Activated CD8-positive, alpha-beta T cell treated with anti-CD3 and anti-CD28 coated beads, Interleukin-2, amount 10 ng/mL, durations not matched to agents 7 days and 5 days (primary cell): Measurements from ENCODE around the gene SCAPER. TPM values are rescaled to one million over a fixed set of nuclear protein-coding genes. Genes with fewer than 3 reads are reported as not detected.

Experiments used
- ATAC-seq: fragments of 150-1000 bp; cut with Tn5 transposase; one replicate; pipeline ENCODE4 v1.10.0; 2021; ENCODE audit warnings: moderate library complexity
- CTCF ChIA-PET: fragments of 350-600 bp; sonication (Branson Sonifier 250); formaldehyde crosslinking; loops from one replicate; lab custom pipeline; 2021; ENCODE audit warnings: antibody characterized with exemption; lab: Charles Lee
- POLR2A ChIA-PET: fragments of 350-600 bp; sonication (Branson Sonifier 250); formaldehyde crosslinking; loops from one replicate; lab custom pipeline; 2021; ENCODE audit warnings: antibody characterized with exemption; lab: Charles Lee
- DNase-seq: peaks from one replicate; pipeline ENCODE4 v3.0.0-alpha.2; 2020
- H3K27ac Mint-ChIP-seq: one replicate; pipeline ENCODE4 v1.8.0; 2021; ENCODE audit warnings: mild to moderate bottlenecking, mixed read lengths
- H3K27me3 Mint-ChIP-seq: one replicate; pipeline ENCODE4 v1.8.0; 2021; ENCODE audit warnings: low read depth, mixed read lengths
- H3K36me3 Mint-ChIP-seq: one replicate; pipeline ENCODE4 v1.8.0; 2021; ENCODE audit warnings: low read depth, mixed read lengths
- H3K4me1 Mint-ChIP-seq: one replicate; pipeline ENCODE4 v1.8.0; 2021; ENCODE audit warnings: low read depth, mixed read lengths
- H3K4me3 Mint-ChIP-seq: one replicate; pipeline ENCODE4 v1.8.0; 2021; ENCODE audit warnings: mild to moderate bottlenecking, mixed read lengths
- H3K9me3 Mint-ChIP-seq: one replicate; pipeline ENCODE4 v1.8.0; 2022; ENCODE audit warnings: mixed read lengths; ENCODE audit not compliant: insufficient read depth
- total RNA-seq, 2 experiments: library from RNA; stranded (reverse); gene quantifications; one replicate each; pipeline ENCODE4 v1.2.3, GENCODE V29; 2021

The SCAPER gene, protein sequence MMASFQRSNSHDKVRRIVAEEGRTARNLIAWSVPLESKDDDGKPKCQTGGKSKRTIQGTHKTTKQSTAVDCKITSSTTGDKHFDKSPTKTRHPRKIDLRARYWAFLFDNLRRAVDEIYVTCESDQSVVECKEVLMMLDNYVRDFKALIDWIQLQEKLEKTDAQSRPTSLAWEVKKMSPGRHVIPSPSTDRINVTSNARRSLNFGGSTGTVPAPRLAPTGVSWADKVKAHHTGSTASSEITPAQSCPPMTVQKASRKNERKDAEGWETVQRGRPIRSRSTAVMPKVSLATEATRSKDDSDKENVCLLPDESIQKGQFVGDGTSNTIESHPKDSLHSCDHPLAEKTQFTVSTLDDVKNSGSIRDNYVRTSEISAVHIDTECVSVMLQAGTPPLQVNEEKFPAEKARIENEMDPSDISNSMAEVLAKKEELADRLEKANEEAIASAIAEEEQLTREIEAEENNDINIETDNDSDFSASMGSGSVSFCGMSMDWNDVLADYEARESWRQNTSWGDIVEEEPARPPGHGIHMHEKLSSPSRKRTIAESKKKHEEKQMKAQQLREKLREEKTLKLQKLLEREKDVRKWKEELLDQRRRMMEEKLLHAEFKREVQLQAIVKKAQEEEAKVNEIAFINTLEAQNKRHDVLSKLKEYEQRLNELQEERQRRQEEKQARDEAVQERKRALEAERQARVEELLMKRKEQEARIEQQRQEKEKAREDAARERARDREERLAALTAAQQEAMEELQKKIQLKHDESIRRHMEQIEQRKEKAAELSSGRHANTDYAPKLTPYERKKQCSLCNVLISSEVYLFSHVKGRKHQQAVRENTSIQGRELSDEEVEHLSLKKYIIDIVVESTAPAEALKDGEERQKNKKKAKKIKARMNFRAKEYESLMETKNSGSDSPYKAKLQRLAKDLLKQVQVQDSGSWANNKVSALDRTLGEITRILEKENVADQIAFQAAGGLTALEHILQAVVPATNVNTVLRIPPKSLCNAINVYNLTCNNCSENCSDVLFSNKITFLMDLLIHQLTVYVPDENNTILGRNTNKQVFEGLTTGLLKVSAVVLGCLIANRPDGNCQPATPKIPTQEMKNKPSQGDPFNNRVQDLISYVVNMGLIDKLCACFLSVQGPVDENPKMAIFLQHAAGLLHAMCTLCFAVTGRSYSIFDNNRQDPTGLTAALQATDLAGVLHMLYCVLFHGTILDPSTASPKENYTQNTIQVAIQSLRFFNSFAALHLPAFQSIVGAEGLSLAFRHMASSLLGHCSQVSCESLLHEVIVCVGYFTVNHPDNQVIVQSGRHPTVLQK (N-terminal part only)
- 10 to 100 TPM; 29.0 to 32.2 TPM for total RNA-seq

GRCh38 chr15:76905013-76905839, at the start of gene SCAPER:
Gene SCAPER, minus strand, starts transcription at chr15:76905340. Its CDS starts 21,523 bp downstream, at chr15:76883817.
- Mint-ChIP-seq H3K27me3 (no peaks in the 10 kb centered on the region), H3K27ac (peak within 1 kb of the TSS; percentile 86), H3K36me3 (peaks cover 3% of the 10 kb centered on the region), H3K9me3 (no peaks in the 10 kb centered on the region), H3K4me1 (peaks cover 34% of the 10 kb centered on the region), H3K4me3 (peak within 1 kb of the TSS; percentile 90)
- ATAC-seq (peak; percentile 93), DNase-seq (peak; percentile 93)
- ChIA-PET POLR2A (interaction anchor here (0.6 to 0.8 kb wide), 2 partner anchors 26 to 186 kb away, joined by 3 read pairs; partner anchors contain the start of gene RCN2), CTCF (interaction anchor here (1.2 to 2.1 kb wide), 5 partner anchors 25 to 638 kb away, joined by 3 to 9 read pairs (median 4); no protein-coding TSS in a partner anchor)

DNA sequence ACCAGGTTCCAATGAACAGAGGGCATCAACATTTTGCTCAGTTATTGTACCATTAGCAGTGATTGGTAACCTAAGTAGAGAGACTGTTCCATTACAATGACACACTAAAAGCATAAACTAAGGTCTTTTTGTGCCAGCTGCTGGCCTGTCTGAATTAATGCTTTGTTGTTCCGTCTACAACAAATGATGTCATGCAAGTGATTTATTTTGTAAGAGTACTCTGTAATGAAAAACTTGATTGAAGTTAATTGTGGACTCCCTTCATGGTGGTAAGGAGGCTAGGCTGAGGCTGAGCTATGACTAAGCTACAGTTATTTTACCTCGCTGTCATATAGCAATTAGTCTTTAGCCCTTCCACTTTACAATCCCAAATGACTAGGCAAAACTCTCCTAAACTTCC, 49.6 kb upstream of the SCAPER start:
- no peak overlapping the region for H3K4me3 Mint-ChIP-seq
- POLR2A ChIA-PET, result interaction anchor here (0.6 to 1.1 kb wide), 2 partner anchors 11 to 66 kb away, joined by 5 read pairs; no protein-coding TSS in a partner anchor
- peaks cover 14% of the 10 kb centered on the region for H3K36me3 Mint-ChIP-seq
- no peaks in the 10 kb centered on the region for H3K27me3 Mint-ChIP-seq
- DNase-seq (no peak), ATAC-seq (no peak)
- peaks cover 15% of the 10 kb centered on the region for H3K4me1 Mint-ChIP-seq
- no peak overlapping the region for H3K27ac Mint-ChIP-seq
- CTCF ChIA-PET, result interaction anchor here (1.1 to 4.1 kb wide), 4 partner anchors 8 to 106 kb away, joined by 3 to 16 read pairs (median 3); no protein-coding TSS in a partner anchor
- H3K9me3 Mint-ChIP-seq, result no peaks in the 10 kb centered on the region

GRCh38 chr15:76953913-76954312, 48.8 kb upstream of the SCAPER start:
- H3K9me3 Mint-ChIP-seq, result no peaks in the 10 kb centered on the region
- ATAC-seq (no peak), DNase-seq (no peak)
- ChIA-PET POLR2A (no interaction called here), CTCF (interaction anchor here (1.1 to 4.1 kb wide), 2 partner anchors 20 to 106 kb away, joined by 3 to 16 read pairs; no protein-coding TSS in a partner anchor)
- peaks cover 18% of the 10 kb centered on the region for H3K36me3 Mint-ChIP-seq
- H3K27ac Mint-ChIP-seq, result no peak overlapping the region
- H3K4me1 Mint-ChIP-seq, result peaks cover 15% of the 10 kb centered on the region
- no peak overlapping the region for H3K4me3 Mint-ChIP-seq
- H3K27me3 Mint-ChIP-seq, result no peaks in the 10 kb centered on the region

DNA sequence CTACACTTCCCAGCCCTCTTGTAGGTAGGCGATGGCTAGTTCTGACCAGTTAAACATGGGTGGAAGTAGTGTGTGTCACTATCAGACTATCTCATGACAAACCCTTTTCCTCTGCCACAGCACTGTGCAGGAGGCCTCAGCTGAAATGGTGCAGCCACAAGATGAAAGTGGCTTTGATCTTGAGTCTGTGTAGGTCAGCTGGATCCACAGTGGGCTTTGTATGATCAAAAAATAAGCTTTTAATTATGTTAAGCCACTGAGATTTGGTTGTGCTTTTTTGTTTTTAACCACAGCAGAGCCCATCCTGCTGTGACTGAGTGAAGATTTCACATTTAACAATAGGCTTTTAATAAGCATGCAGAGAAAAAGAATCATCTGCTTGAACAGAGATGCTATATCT, 46.1 kb upstream of the SCAPER start:
- Mint-ChIP-seq H3K4me3 (no peak overlapping the region), H3K27ac (peak overlapping the region; percentile 58), H3K4me1 (peaks cover 15% of the 10 kb centered on the region), H3K36me3 (peaks cover 34% of the 10 kb centered on the region), H3K9me3 (no peaks in the 10 kb centered on the region), H3K27me3 (no peaks in the 10 kb centered on the region)
- ATAC-seq, result peak; percentile 79
- ChIA-PET CTCF (interaction anchor here (1.3 to 1.6 kb wide), 2 partner anchors 9 to 23 kb away, joined by 3 to 4 read pairs; no protein-coding TSS in a partner anchor), POLR2A (interaction anchor here (0.7 kb wide), 1 partner anchor 47 kb away, joined by 3 read pairs; no protein-coding TSS in a partner anchor)
- DNase-seq, result peak; percentile 34

DNA sequence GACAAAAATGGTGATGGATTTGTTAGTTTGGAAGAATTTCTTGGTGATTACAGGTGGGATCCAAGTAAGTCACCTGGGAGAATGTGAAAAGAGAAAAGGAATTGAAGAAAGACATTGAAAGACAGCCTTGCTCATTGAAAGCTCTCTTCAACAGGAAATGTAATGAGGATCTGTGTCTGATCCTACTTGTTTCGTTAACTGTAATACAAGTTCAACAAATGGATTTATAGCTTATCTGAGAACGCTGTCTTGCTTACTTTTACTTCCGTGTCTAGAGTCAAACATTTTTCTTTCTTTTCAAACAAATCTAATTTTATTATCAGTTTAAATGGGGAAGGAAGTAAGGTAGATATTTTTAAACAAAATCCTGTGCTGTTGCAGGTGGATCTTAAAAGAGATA, 42.3 kb upstream of the SCAPER start:
- ChIA-PET POLR2A (interaction anchor here (1.0 to 1.1 kb wide), 2 partner anchors 8 to 16 kb away, joined by 3 to 4 read pairs; partner anchors contain the start of gene RCN2), CTCF (interaction anchor here (1.0 to 5.1 kb wide), 5 partner anchors 14 to 76 kb away, joined by 3 to 21 read pairs (median 4); no protein-coding TSS in a partner anchor)
- peaks cover 15% of the 10 kb centered on the region for H3K4me1 Mint-ChIP-seq
- peaks cover 57% of the 10 kb centered on the region for H3K36me3 Mint-ChIP-seq
- ATAC-seq, result no peak
- H3K27ac Mint-ChIP-seq, result no peak overlapping the region
- H3K27me3 Mint-ChIP-seq, result no peaks in the 10 kb centered on the region
- no peak for DNase-seq
- H3K4me3 Mint-ChIP-seq, result no peak overlapping the region
- H3K9me3 Mint-ChIP-seq, result no peaks in the 10 kb centered on the region

- Mint-ChIP-seq H3K27ac (no peak overlapping the region), H3K4me1 (peaks cover 1% of the 10 kb centered on the region), H3K27me3 (no peaks in the 10 kb centered on the region), H3K36me3 (peaks cover 51% of the 10 kb centered on the region), H3K9me3 (no peaks in the 10 kb centered on the region), H3K4me3 (no peak overlapping the region)
- DNase-seq, result no peak
- CTCF ChIA-PET, result interaction anchor here (0.8 to 5.1 kb wide), 5 partner anchors 11 to 85 kb away, joined by 4 to 21 read pairs (median 6); no protein-coding TSS in a partner anchor
- POLR2A ChIA-PET, result no interaction called here
- ATAC-seq, result no peak
Measured at GRCh38 chr15:76945494-76946093, 40.5 kb upstream of the SCAPER start.

DNA sequence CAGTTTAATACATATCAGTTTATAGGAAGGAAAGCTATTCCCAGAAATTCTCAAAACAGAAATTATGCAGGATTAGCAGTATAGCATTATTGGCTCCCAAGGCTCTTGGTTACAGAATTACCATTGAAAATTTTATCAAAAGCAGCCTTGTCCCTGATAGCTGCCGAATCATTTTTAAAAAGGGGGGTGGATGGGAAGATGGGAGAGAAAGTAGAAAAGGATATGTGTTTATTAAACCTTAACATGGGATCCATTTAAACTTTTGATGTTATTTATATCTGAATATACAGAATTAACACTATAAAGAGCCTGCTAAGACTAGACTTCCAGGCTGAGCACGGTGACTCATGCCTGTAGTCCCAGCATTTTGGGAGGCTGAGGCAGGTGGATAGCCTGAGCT, 37.2 kb upstream of the SCAPER start:
- no peak overlapping the region for H3K27ac Mint-ChIP-seq
- no peaks in the 10 kb centered on the region for H3K9me3 Mint-ChIP-seq
- CTCF ChIA-PET, result interaction anchor here (0.8 to 2.6 kb wide), 8 partner anchors 9 to 758 kb away, joined by 3 to 21 read pairs (median 4); no protein-coding TSS in a partner anchor
- peaks cover 41% of the 10 kb centered on the region for H3K36me3 Mint-ChIP-seq
- POLR2A ChIA-PET, result interaction anchor here (1.2 kb wide), 1 partner anchor 479 kb away, joined by 4 read pairs; no protein-coding TSS in a partner anchor
- no peak overlapping the region for H3K4me3 Mint-ChIP-seq
- no peak for DNase-seq
- H3K4me1 Mint-ChIP-seq, result peaks cover 8% of the 10 kb centered on the region
- H3K27me3 Mint-ChIP-seq, result no peaks in the 10 kb centered on the region
- ATAC-seq, result no peak

- POLR2A ChIA-PET, result interaction anchor here (0.6 to 1.2 kb wide), 2 partner anchors 80 to 480 kb away, joined by 3 to 4 read pairs; no protein-coding TSS in a partner anchor
Measured at GRCh38 chr15:76941636-76942035, 36.5 kb upstream of the SCAPER start.

GRCh38 chr15:76939715-76940114, 34.6 kb upstream of the SCAPER start:
- Mint-ChIP-seq H3K9me3 (no peaks in the 10 kb centered on the region), H3K27ac (no peak overlapping the region), H3K4me3 (no peak overlapping the region), H3K27me3 (no peaks in the 10 kb centered on the region), H3K36me3 (peaks cover 42% of the 10 kb centered on the region), H3K4me1 (peaks cover 23% of the 10 kb centered on the region)
- ChIA-PET POLR2A (interaction anchor here (1.0 kb wide), 1 partner anchor 8 kb away, joined by 3 read pairs; no protein-coding TSS in a partner anchor), CTCF (interaction anchor here (1.1 to 2.0 kb wide), 2 partner anchors 84 to 604 kb away, joined by 4 to 5 read pairs; no protein-coding TSS in a partner anchor)
- ATAC-seq, result no peak
- DNase-seq, result no peak

More at GRCh38 chr15:76941636-76942035, 36.5 kb upstream of the SCAPER start:
- ATAC-seq (no peak), DNase-seq (no peak)
- Mint-ChIP-seq H3K4me3 (no peak overlapping the region), H3K27me3 (no peaks in the 10 kb centered on the region), H3K9me3 (no peaks in the 10 kb centered on the region), H3K27ac (no peak overlapping the region), H3K36me3 (peaks cover 40% of the 10 kb centered on the region), H3K4me1 (peaks cover 13% of the 10 kb centered on the region)
- CTCF ChIA-PET, result interaction anchor here (0.7 to 2.6 kb wide), 12 partner anchors 9 to 757 kb away, joined by 3 to 21 read pairs (median 4); no protein-coding TSS in a partner anchor
